ENCODE measurements around the gene BPGM. TPM values are rescaled to one million over a fixed set of nuclear protein-coding genes. Genes with fewer than 3 reads are reported as not detected.

Gene BPGM
- total RNA-seq, 4 donors from 2014 or later, result 11.9 to 23.9 (median 15.7) TPM

- H3K27me3 ChIP-seq, result no peaks in the 10 kb centered on the region
- 80 to 88% methylated on average over 5 of the region's 5 CpGs for WGBS, 2 donors
- H3K4me1 ChIP-seq, result peaks cover 10 to 16% of the 10 kb centered on the region in 2 donors
- peak overlapping the region in 1 of 3 donors; percentile 14 for H3K27ac ChIP-seq
- DNase-seq, result no peak
- H3K9me3 ChIP-seq, result no peaks in the 10 kb centered on the region
- H3K36me3 ChIP-seq, result no peaks in the 10 kb centered on the region
- no peak overlapping the region for H3K4me3 ChIP-seq (replicated peaks in 1 of 3)
- intact Hi-C loops (cut with DNase I), result no loop called here
- no peak for TF ChIP-seq POLR2A (IDR thresholded peaks at IDR 0.05)
- TF ChIP-seq CTCF (IDR thresholded peaks at IDR 0.05), result no peak
These were observed 49.6 kb downstream of the BPGM start for GRCh38 chr7:134696261-134696660.

GRCh38 chr7:134697205-134697886 lies 50.7 kb downstream of the BPGM start:
- intact Hi-C loops (cut with DNase I), result no loop called here
- no peak for DNase-seq
- H3K4me1 ChIP-seq, result peaks cover 10 to 13% of the 10 kb centered on the region in 2 donors
- no peaks in the 10 kb centered on the region for H3K27me3 ChIP-seq
- H3K9me3 ChIP-seq, result no peaks in the 10 kb centered on the region
- no peak overlapping the region for H3K4me3 ChIP-seq (replicated peaks in 1 of 3)
- H3K36me3 ChIP-seq, result no peaks in the 10 kb centered on the region
- 90 to 91% methylated on average over 3 of the region's 3 CpGs for WGBS, 2 donors
- TF ChIP-seq POLR2A (IDR thresholded peaks at IDR 0.05) (no peak), CTCF (IDR thresholded peaks at IDR 0.05) (no peak)
- no peak overlapping the region for H3K27ac ChIP-seq

GRCh38 chr7:134698481-134698880 lies 51.8 kb downstream of the BPGM start:
- H3K27me3 ChIP-seq, result no peaks in the 10 kb centered on the region
- H3K4me1 ChIP-seq, result peaks cover 10 to 12% of the 10 kb centered on the region in 2 donors
- H3K4me3 ChIP-seq (replicated peaks in 1 of 3), result no peak overlapping the region
- no peaks in the 10 kb centered on the region for H3K36me3 ChIP-seq
- H3K27ac ChIP-seq, result no peak overlapping the region
- TF ChIP-seq POLR2A (IDR thresholded peaks at IDR 0.05) (no peak), CTCF (IDR thresholded peaks at IDR 0.05) (no peak)
- 98 to 100% methylated on average over 1 of the region's 1 CpG for WGBS, 2 donors
- H3K9me3 ChIP-seq, result no peaks in the 10 kb centered on the region
- intact Hi-C loops (cut with DNase I), result no loop called here
- DNase-seq, result no peak

GRCh38 chr7:134699021-134699818 lies 52.6 kb downstream of the BPGM start:
- no peaks in the 10 kb centered on the region for H3K27me3 ChIP-seq
- H3K36me3 ChIP-seq, result no peaks in the 10 kb centered on the region
- no peak for DNase-seq
- no peak overlapping the region for H3K4me3 ChIP-seq (replicated peaks in 1 of 3)
- H3K9me3 ChIP-seq, result no peaks in the 10 kb centered on the region
- TF ChIP-seq POLR2A (IDR thresholded peaks at IDR 0.05) (no peak), CTCF (IDR thresholded peaks at IDR 0.05) (no peak)
- peak overlapping the region in 2 of 3 donors; percentile 21 to 35 for H3K27ac ChIP-seq
- 83 to 88% methylated on average over 8 of the region's 8 CpGs for WGBS, 2 donors
- intact Hi-C loops (cut with DNase I), result no loop called here
- peaks cover 10 to 12% of the 10 kb centered on the region in 2 donors for H3K4me1 ChIP-seq

GRCh38 chr7:134699899-134700298 lies 53.2 kb downstream of the BPGM start:
- WGBS, 2 donors, result 47 to 51% methylated on average over 2 of the region's 2 CpGs
- intact Hi-C loops (cut with DNase I), result no loop called here
- H3K27ac ChIP-seq, result peak overlapping the region in 2 of 3 donors; percentile 21 to 35

More at GRCh38 chr7:134699899-134700298, 53.2 kb downstream of the BPGM start:
- Histone ChIP-seq H3K4me1 (peaks cover 10 to 12% of the 10 kb centered on the region in 2 donors), H3K36me3 (no peaks in the 10 kb centered on the region), H3K9me3 (no peaks in the 10 kb centered on the region), H3K4me3 (replicated peaks in 1 of 3) (no peak overlapping the region), H3K27me3 (no peaks in the 10 kb centered on the region)
- DNase-seq, result no peak
- no peak for TF ChIP-seq CTCF (IDR thresholded peaks at IDR 0.05)

Measured in thyroid gland (tissue), 4 donors.